ENCODE data around the gene SMCR8. TPM values are rescaled to one million over a fixed set of nuclear protein-coding genes. Genes with fewer than 3 reads are reported as not detected.
"Not testable (repeated sequence)": the region's sequence is repeated elsewhere in the genome, so short reads cannot be mapped to it uniquely, and the experiment has no call there.

The SMCR8 gene
- total RNA-seq, 1 donor from 2014 or later, result 13.4 TPM

- DNase-seq (ENCODE audit: low read depth) (no peak), FAIRE-seq (no peak)
- H3K36me3 ChIP-seq (ENCODE audit: control insufficient read depth, insufficient read depth, low read length), result peaks cover 16% of the 10 kb centered on the region
- no peak for TF ChIP-seq CTCF (IDR thresholded peaks at IDR 0.05; ENCODE audit: insufficient read depth, low read length, severe bottlenecking)
- no peaks in the 10 kb centered on the region for H3K27me3 ChIP-seq (ENCODE audit: control insufficient read depth, insufficient read depth, low read length)
- H3K4me3 ChIP-seq (ENCODE audit: low read depth, low read length), result no peak overlapping the region
These were observed 13.6 kb downstream of the SMCR8 start for GRCh38 chr17:18328643-18329204.

- no peaks in the 10 kb centered on the region for H3K27me3 ChIP-seq (ENCODE audit: control insufficient read depth, insufficient read depth, low read length)
- no peak for TF ChIP-seq CTCF (IDR thresholded peaks at IDR 0.05; ENCODE audit: insufficient read depth, low read length, severe bottlenecking)
- FAIRE-seq, result no peak
- peaks cover 6% of the 10 kb centered on the region for H3K36me3 ChIP-seq (ENCODE audit: control insufficient read depth, insufficient read depth, low read length)
- no peak for DNase-seq (ENCODE audit: low read depth)
- H3K4me3 ChIP-seq (ENCODE audit: low read depth, low read length), result no peak overlapping the region
These were observed 16.8 kb downstream of the SMCR8 start for GRCh38 chr17:18331879-18332278.

GRCh38 chr17:18332909-18333489 lies 17.9 kb downstream of the SMCR8 start:
- no peak for TF ChIP-seq CTCF (IDR thresholded peaks at IDR 0.05; ENCODE audit: insufficient read depth, low read length, severe bottlenecking)
- FAIRE-seq, result no peak
- Histone ChIP-seq H3K4me3 (ENCODE audit: low read depth, low read length) (no peak overlapping the region), H3K36me3 (ENCODE audit: control insufficient read depth, insufficient read depth, low read length) (peaks cover 5% of the 10 kb centered on the region), H3K27me3 (ENCODE audit: control insufficient read depth, insufficient read depth, low read length) (no peaks in the 10 kb centered on the region)
- DNase-seq (ENCODE audit: low read depth), result no peak

GRCh38 chr17:18338158-18338557 lies 23.1 kb downstream of the SMCR8 start:
- H3K4me3 ChIP-seq (ENCODE audit: low read depth, low read length); H3K27me3 ChIP-seq (ENCODE audit: control insufficient read depth, insufficient read depth, low read length); DNase-seq (ENCODE audit: low read depth); FAIRE-seq: not testable (repeated sequence)
- H3K36me3 ChIP-seq (ENCODE audit: control insufficient read depth, insufficient read depth, low read length), result peaks cover 11% of the 10 kb centered on the region

- no peak for FAIRE-seq
- TF ChIP-seq CTCF (IDR thresholded peaks at IDR 0.05; ENCODE audit: insufficient read depth, low read length, severe bottlenecking), result no peak
- H3K27me3 ChIP-seq (ENCODE audit: control insufficient read depth, insufficient read depth, low read length), result no peaks in the 10 kb centered on the region
- DNase-seq (ENCODE audit: low read depth), result no peak
- no peak overlapping the region for H3K4me3 ChIP-seq (ENCODE audit: low read depth, low read length)
- H3K36me3 ChIP-seq (ENCODE audit: control insufficient read depth, insufficient read depth, low read length), result peaks cover 12% of the 10 kb centered on the region
These were observed 24.8 kb downstream of the SMCR8 start for GRCh38 chr17:18339933-18340332.

GRCh38 chr17:18344021-18344420 lies 28.9 kb downstream of the SMCR8 start:
- Histone ChIP-seq H3K36me3 (ENCODE audit: control insufficient read depth, insufficient read depth, low read length) (peaks cover 13% of the 10 kb centered on the region), H3K4me3 (ENCODE audit: low read depth, low read length) (no peak overlapping the region), H3K27me3 (ENCODE audit: control insufficient read depth, insufficient read depth, low read length) (no peaks in the 10 kb centered on the region)
- no peak for DNase-seq (ENCODE audit: low read depth)
- FAIRE-seq, result no peak
- no peak for TF ChIP-seq CTCF (IDR thresholded peaks at IDR 0.05; ENCODE audit: insufficient read depth, low read length, severe bottlenecking)
